Measurements from ENCODE around the gene PRKCH. TPM values are rescaled to one million over a fixed set of nuclear protein-coding genes. Genes with fewer than 3 reads are reported as not detected.
"Not testable (repeated sequence)": the region's sequence is repeated elsewhere in the genome, so short reads cannot be mapped to it uniquely, and the experiment has no call there.

PRKCH gene
- total RNA-seq, 1 donor from 2014 or later = 43.0 TPM

GRCh38 chr14:61319086-61319485 is 2.3 kb upstream of the PRKCH start:
- intact Hi-C loops (cut with DNase I) = no loop called here
- H3K27ac ChIP-seq = no peak overlapping the region
- H3K27me3 ChIP-seq = no peaks in the 10 kb centered on the region
- H3K4me1 ChIP-seq = peaks cover 15% of the 10 kb centered on the region
- H3K9me3 ChIP-seq = no peaks in the 10 kb centered on the region
- no peak for DNase-seq (ENCODE audit: extremely low spot score in 2 of 2)
- H3K4me3 ChIP-seq = no peak overlapping the region
- H3K36me3 ChIP-seq = no peaks in the 10 kb centered on the region
- no peak for TF ChIP-seq POLR2AphosphoS5 (IDR thresholded peaks at IDR 0.05; ENCODE audit: insufficient read depth in 1 of 2, low read depth in 1 of 2)
- no peak for TF ChIP-seq CTCF (IDR thresholded peaks at IDR 0.05)
- no peak for TF ChIP-seq POLR2A (IDR thresholded peaks at IDR 0.05)

GRCh38 chr14:61319706-61320105 is 1.7 kb upstream of the PRKCH start:
- H3K36me3 ChIP-seq = no peaks in the 10 kb centered on the region

GRCh38 chr14:61320170-61320569 is 1.2 kb upstream of the PRKCH start:
- intact Hi-C loops (cut with DNase I); H3K27ac ChIP-seq; DNase-seq (ENCODE audit: extremely low spot score in 2 of 2); H3K4me3 ChIP-seq; H3K27me3 ChIP-seq; H3K36me3 ChIP-seq; H3K9me3 ChIP-seq: not testable (repeated sequence)
- peaks cover 22% of the 10 kb centered on the region for H3K4me1 ChIP-seq

More at GRCh38 chr14:61319706-61320105, 1.7 kb upstream of the PRKCH start:
- Histone ChIP-seq H3K27ac (no peak overlapping the region), H3K4me3 (no peak overlapping the region), H3K4me1 (peaks cover 20% of the 10 kb centered on the region), H3K9me3 (no peaks in the 10 kb centered on the region), H3K27me3 (no peaks in the 10 kb centered on the region)
- intact Hi-C loops (cut with DNase I) = no loop called here
- TF ChIP-seq CTCF (IDR thresholded peaks at IDR 0.05) = no peak
- no peak for TF ChIP-seq POLR2AphosphoS5 (IDR thresholded peaks at IDR 0.05; ENCODE audit: insufficient read depth in 1 of 2, low read depth in 1 of 2)
- no peak for TF ChIP-seq POLR2A (IDR thresholded peaks at IDR 0.05)
- no peak for DNase-seq (ENCODE audit: extremely low spot score in 2 of 2)

GRCh38 chr14:61320806-61321384 is 484 bp upstream of the PRKCH start:
- Histone ChIP-seq H3K36me3 (no peaks in the 10 kb centered on the region), H3K4me1 (peaks cover 22% of the 10 kb centered on the region), H3K27me3 (no peaks in the 10 kb centered on the region), H3K9me3 (peaks cover 3% of the 10 kb centered on the region), H3K4me3 (peak overlapping the region; percentile 80 to 86), H3K27ac (peak overlapping the region; percentile 88)
- intact Hi-C loops (cut with DNase I) = no loop called here
- no peak for TF ChIP-seq POLR2A (IDR thresholded peaks at IDR 0.05)
- peak; percentile 30 to 63 for TF ChIP-seq POLR2AphosphoS5 (IDR thresholded peaks at IDR 0.05; ENCODE audit: insufficient read depth in 1 of 2, low read depth in 1 of 2)
- TF ChIP-seq CTCF (IDR thresholded peaks at IDR 0.05) = no peak
- DNase-seq (ENCODE audit: extremely low spot score in 2 of 2) = no peak

- Histone ChIP-seq H3K27me3 (no peaks in the 10 kb centered on the region), H3K4me3 (peak overlapping the region; percentile 80 to 86), H3K36me3 (no peaks in the 10 kb centered on the region), H3K9me3 (peaks cover 5% of the 10 kb centered on the region), H3K27ac (peak overlapping the region; percentile 88), H3K4me1 (peaks cover 32% of the 10 kb centered on the region)
- no peak for TF ChIP-seq CTCF (IDR thresholded peaks at IDR 0.05)
- peak; percentile 67 to 68 for TF ChIP-seq POLR2AphosphoS5 (IDR thresholded peaks at IDR 0.05; ENCODE audit: insufficient read depth in 1 of 2, low read depth in 1 of 2)
- no peak for DNase-seq (ENCODE audit: extremely low spot score in 2 of 2)
- intact Hi-C loops (cut with DNase I) = no loop called here
Observed at GRCh38 chr14:61322011-61322798, 826 bp downstream of the PRKCH start.
